Coronary artery (tissue), 2 donors: ENCODE results near the gene EML4.

Experiments
- DNase-seq: peaks from one replicate; pipeline ENCODE4 v3.0.0-alpha.2; 2017; ENCODE audit warnings: low spot score
- H3K27ac ChIP-seq, 2 donors: fragments of 200-600 bp; sonication (generic); one replicate each; pipeline ENCODE4 v1.5.1; 2016 to 2019
- H3K4me3 ChIP-seq: fragments of 200-600 bp; sonication (generic); 2 replicates; pipeline ENCODE4 v1.5.1; 2016; ENCODE audit warnings: mild to moderate bottlenecking, moderate library complexity
- CTCF ChIP-seq: fragments of 200-600 bp; sonication (generic); IDR thresholded peaks from one replicate; pipeline ENCODE4 v1.5.1; 2019; ENCODE audit warnings: antibody characterized with exemption

EML4 gene

GRCh38 chr2:42319265-42319664 lies 150.1 kb downstream of the EML4 start:
- Histone ChIP-seq H3K4me3 (no peak overlapping the region), H3K27ac (no peak overlapping the region)
- no peak for DNase-seq
- TF ChIP-seq CTCF, result no peak

- TF ChIP-seq CTCF, result no peak
- H3K27ac ChIP-seq, result no peak overlapping the region
- no peak overlapping the region for H3K4me3 ChIP-seq
- DNase-seq, result no peak
Observed at GRCh38 chr2:42321452-42322064, 152.4 kb downstream of the EML4 start.

GRCh38 chr2:42324244-42324643 lies 155.1 kb downstream of the EML4 start:
- H3K4me3 ChIP-seq, result no peak overlapping the region
- no peak overlapping the region for H3K27ac ChIP-seq
- DNase-seq, result no peak
- no peak for TF ChIP-seq CTCF

GRCh38 chr2:42324949-42325348 lies 155.8 kb downstream of the EML4 start:
- Histone ChIP-seq H3K27ac (no peak overlapping the region), H3K4me3 (no peak overlapping the region)
- no peak for TF ChIP-seq CTCF
- DNase-seq, result no peak

- Histone ChIP-seq H3K4me3 (no peak overlapping the region), H3K27ac (no peak overlapping the region)
- no peak for TF ChIP-seq CTCF
- no peak for DNase-seq
Observed at GRCh38 chr2:42325609-42326008, 156.5 kb downstream of the EML4 start.

GRCh38 chr2:42327125-42327524 lies 158.0 kb downstream of the EML4 start:
- TF ChIP-seq CTCF, result no peak
- H3K4me3 ChIP-seq, result no peak overlapping the region
- no peak for DNase-seq
- H3K27ac ChIP-seq, result no peak overlapping the region

- peak; percentile 16 for TF ChIP-seq CTCF
- H3K4me3 ChIP-seq, result no peak overlapping the region
- H3K27ac ChIP-seq, result no peak overlapping the region
- DNase-seq, result no peak
Observed at GRCh38 chr2:42328148-42328833, 159.1 kb downstream of the EML4 start.
